Transverse colon (tissue), 4 donors: ENCODE results near the gene MBD5. TPM values are rescaled to one million over a fixed set of nuclear protein-coding genes. Genes with fewer than 3 reads are reported as not detected.
A peak's percentile ranks its signal among the peaks of the same experiment; 100 is the strongest.

ENCODE experiments used
- DNase-seq: peaks from one replicate; pipeline ENCODE4 v3.0.0-alpha.2; 2019
- H3K27ac ChIP-seq, 4 donors: fragments of 200-600 bp; sonication (generic); 2 replicates each; pipeline ENCODE4 v1.5.1; 2016 to 2018; ENCODE audit warnings: inconsistent platforms in 4 of 4
- H3K27me3 ChIP-seq: fragments of 200-600 bp; sonication (generic); 2 replicates; pipeline ENCODE4 v1.5.1; 2017; ENCODE audit warnings: inconsistent platforms
- H3K36me3 ChIP-seq, 4 donors: fragments of 200-600 bp; sonication (generic); 2 replicates each; pipeline ENCODE4 v1.5.1; 2017 to 2019; ENCODE audit warnings: inconsistent platforms in 4 of 4
- H3K4me1 ChIP-seq, 4 donors: fragments of 200-600 bp; sonication (generic); 2 replicates each; pipeline ENCODE4 v1.5.1; 2017 to 2020; ENCODE audit warnings: inconsistent platforms in 4 of 4
- H3K4me3 ChIP-seq, 4 donors: fragments of 200-600 bp; sonication (generic); 1 replicate in 1 of 4; 2 replicates in 3 of 4; pipeline versions ENCODE4 v1.5.1 to v1.6.1; 2017 to 2019; ENCODE audit warnings: inconsistent platforms in 4 of 4
- H3K9me3 ChIP-seq, 2 donors: fragments of 200-600 bp; sonication (generic); 2 replicates each; pipeline ENCODE4 v1.5.1; 2017 to 2019; ENCODE audit warnings: inconsistent platforms in 2 of 2
- EP300 ChIP-seq: sonication (generic); formaldehyde crosslinking; IDR thresholded peaks from one replicate; pipeline ENCODE4 v1.6.1; 2017; ENCODE audit warnings: antibody characterized with exemption, low read depth
- POLR2A ChIP-seq: fragments of 450-650 bp; IDR thresholded peaks from one replicate; pipeline ENCODE4 v1.6.1; 2016; ENCODE audit warnings: antibody characterized with exemption, mild to moderate bottlenecking, moderate library complexity
- POLR2AphosphoS5 ChIP-seq, 3 donors: sonication (generic); formaldehyde crosslinking; IDR thresholded peaks; one replicate each; pipeline ENCODE4 v1.6.1; 2016; ENCODE audit warnings: antibody characterized with exemption in 3 of 3
- WGBS, 2 donors: methylation state at CpG; one replicate each; pipeline ENCODE4 v1.1.5; 2018; ENCODE audit warnings: low coverage in 1 of 2; 5-methylcytosine and 5-hydroxymethylcytosine counted together
- in situ Hi-C, 4 donors: fragments of 200-750 bp; cut with MboI; loops; one replicate each; pipeline versions ENCODE4 v1.15.0 to v1.15.1; 2017; ENCODE audit warnings: low sequenced_read_pairs in 3 of 4, low pct_ligation_motif_present in 1 of 4, low pct_unique_long_range_greater_than_20kb in 1 of 4
- intact Hi-C: fragments of 100-400 bp; cut with DNase I; formaldehyde crosslinking; loops from one replicate; pipeline ENCODE4 v1.15.1; 2023; ENCODE audit warnings: low total_unique reads
- total RNA-seq, 4 donors: library from RNA; depleted of rRNA; stranded (reverse); fragments of >200 nt; gene quantifications; one replicate each; pipeline ENCODE4 v1.1.0, GENCODE V29; 2016
- TF ChIP-seq, protein P1 (sequence below), 5 experiments: fragments of 200-600 bp in 3 of 5; fragments of 450-650 bp in 2 of 5; sonication (generic) in 3 of 5; IDR thresholded peaks; 1 replicate in 2 of 5; 2 replicates in 3 of 5; pipeline ENCODE4 v1.5.1; 2016 to 2017; ENCODE audit warnings: antibody characterized with exemption in 5 of 5, inconsistent platforms in 3 of 5, mild to moderate bottlenecking in 2 of 5, moderate library complexity in 1 of 5

The MBD5 gene
- total RNA-seq, 4 donors from 2014 or later = 29.9 to 67.3 (median 52.6) TPM

DNA sequence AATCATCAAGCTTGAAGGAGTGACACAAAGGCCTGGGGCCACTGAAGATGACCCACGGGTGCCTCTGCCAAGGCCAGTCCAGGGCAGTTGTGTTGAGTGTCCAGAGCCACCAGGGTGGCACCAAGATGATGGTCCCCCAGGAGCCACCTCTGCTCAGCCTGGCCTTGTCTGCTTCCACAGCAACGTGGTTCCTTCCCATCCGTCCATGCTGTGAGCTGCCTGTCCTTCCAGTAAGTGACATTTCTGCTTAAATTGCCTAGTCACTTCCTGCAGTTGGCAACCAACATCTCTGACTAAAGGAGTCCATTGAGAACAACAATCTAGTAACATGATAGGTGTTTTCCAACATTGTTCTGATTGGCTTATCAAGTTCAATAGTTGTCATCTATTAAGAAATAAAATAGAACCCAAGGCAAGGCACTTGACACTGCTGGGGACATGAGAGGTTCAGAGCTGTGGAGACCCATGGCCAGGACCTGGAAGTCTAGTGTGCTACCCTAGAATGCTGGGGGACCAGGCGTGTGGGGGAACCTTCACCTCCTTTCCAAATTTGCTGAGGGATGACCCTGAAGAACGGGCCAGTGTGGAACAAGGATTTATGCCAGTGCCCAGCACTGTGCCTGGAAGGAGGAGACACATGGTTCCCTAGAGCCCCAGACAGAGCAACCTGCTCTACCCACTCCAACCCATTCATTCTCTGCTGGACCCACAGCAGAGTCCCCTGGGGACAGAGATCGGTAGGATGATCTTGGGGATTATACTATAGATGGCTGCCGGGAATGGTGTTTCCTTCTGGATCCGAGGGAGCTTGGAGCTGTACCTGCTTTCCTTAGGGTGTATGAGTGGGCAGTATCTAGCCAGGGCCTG lies 524.7 kb downstream of the MBD5 start:
- H3K9me3 ChIP-seq = no peaks in the 10 kb centered on the region
- no peaks in the 10 kb centered on the region for H3K27me3 ChIP-seq
- in situ Hi-C loops (no loop called here), intact Hi-C loops (no loop called here)
- no peaks in the 10 kb centered on the region for H3K4me1 ChIP-seq
- 85% methylated on average over 6 of the region's 8 CpGs; no CpG with 5 or more reads in 1 of the 2 donors for WGBS, 2 donors
- H3K27ac ChIP-seq = no peak overlapping the region
- TF ChIP-seq, protein P1, sequence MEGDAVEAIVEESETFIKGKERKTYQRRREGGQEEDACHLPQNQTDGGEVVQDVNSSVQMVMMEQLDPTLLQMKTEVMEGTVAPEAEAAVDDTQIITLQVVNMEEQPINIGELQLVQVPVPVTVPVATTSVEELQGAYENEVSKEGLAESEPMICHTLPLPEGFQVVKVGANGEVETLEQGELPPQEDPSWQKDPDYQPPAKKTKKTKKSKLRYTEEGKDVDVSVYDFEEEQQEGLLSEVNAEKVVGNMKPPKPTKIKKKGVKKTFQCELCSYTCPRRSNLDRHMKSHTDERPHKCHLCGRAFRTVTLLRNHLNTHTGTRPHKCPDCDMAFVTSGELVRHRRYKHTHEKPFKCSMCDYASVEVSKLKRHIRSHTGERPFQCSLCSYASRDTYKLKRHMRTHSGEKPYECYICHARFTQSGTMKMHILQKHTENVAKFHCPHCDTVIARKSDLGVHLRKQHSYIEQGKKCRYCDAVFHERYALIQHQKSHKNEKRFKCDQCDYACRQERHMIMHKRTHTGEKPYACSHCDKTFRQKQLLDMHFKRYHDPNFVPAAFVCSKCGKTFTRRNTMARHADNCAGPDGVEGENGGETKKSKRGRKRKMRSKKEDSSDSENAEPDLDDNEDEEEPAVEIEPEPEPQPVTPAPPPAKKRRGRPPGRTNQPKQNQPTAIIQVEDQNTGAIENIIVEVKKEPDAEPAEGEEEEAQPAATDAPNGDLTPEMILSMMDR (IDR thresholded peaks at IDR 0.05) = no peak
- TF ChIP-seq EP300 (no peak), POLR2A (no peak), POLR2AphosphoS5 (IDR thresholded peaks at IDR 0.05) (no peak)
- no peak for DNase-seq
- H3K36me3 ChIP-seq = no peaks in the 10 kb centered on the region
- no peak overlapping the region for H3K4me3 ChIP-seq

DNA sequence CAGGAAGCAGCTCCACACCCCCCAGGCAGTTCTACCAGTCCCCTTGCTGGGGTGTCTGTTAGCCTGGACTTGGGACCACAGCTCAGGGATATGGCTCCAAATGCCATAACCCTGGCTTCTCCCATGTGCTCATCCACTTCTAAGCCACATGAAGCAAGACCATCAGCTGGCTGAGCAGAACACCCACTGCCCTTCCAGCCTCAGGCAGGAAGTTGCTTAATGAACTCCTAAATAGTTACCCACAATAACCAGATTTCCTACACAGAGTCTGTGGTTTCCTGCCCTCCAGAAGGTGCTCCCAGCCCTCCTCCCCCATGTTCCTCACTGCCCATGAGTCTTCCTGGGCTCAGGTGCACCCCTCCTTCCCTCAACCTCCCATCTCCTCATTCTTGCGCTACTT lies 525.4 kb downstream of the MBD5 start:
- in situ Hi-C loops (no loop called here), intact Hi-C loops (no loop called here)
- Histone ChIP-seq H3K27ac (no peak overlapping the region), H3K4me3 (no peak overlapping the region), H3K36me3 (no peaks in the 10 kb centered on the region), H3K27me3 (no peaks in the 10 kb centered on the region), H3K9me3 (no peaks in the 10 kb centered on the region), H3K4me1 (no peaks in the 10 kb centered on the region)
- no peak for TF ChIP-seq POLR2AphosphoS5 (IDR thresholded peaks at IDR 0.05)
- TF ChIP-seq, protein P1 (IDR thresholded peaks at IDR 0.05) = no peak
- TF ChIP-seq EP300 = no peak
- TF ChIP-seq POLR2A = no peak
- DNase-seq = no peak
- 94 to 100% methylated on average over 1 of the region's 1 CpG for WGBS, 2 donors

DNA sequence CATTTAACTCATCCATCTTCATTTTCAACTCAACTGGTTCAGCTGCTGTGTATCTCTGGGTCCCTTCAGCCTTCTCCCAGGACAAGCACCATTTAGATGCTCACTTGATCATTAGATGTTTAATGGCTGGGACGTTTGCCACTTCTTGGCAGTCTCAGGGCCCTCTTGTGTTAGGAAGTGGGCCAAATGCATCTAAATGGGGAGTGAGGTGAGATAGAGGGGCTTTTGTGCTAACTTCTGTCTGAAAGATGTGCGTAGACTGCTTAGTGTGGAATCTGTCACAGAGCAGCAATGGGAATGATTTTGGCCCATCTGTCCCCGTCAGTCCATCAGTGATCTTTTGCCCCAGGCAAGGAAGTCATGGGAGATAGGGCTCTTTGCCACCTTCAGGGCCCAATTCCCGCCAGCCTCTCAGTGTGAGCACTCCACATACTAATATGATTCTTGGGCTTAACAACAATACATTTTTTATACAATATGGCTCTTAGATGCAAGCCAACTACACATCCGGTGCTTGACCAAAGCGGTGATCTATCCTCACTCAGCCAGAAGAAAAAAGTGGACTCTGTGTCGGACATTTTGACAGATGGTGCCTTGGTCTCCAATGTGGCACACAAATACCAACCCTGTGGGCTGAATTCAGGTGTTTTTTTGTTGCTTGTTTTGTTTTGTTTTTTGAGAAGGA lies 528.0 kb downstream of the MBD5 start:
- H3K4me3 ChIP-seq = no peak overlapping the region
- H3K27me3 ChIP-seq = no peaks in the 10 kb centered on the region
- in situ Hi-C loops (no loop called here), intact Hi-C loops (no loop called here)
- TF ChIP-seq POLR2AphosphoS5 (IDR thresholded peaks at IDR 0.05) (no peak), POLR2A (no peak), EP300 (no peak)
- TF ChIP-seq, protein P1 (IDR thresholded peaks at IDR 0.05) = no peak
- H3K36me3 ChIP-seq = no peaks in the 10 kb centered on the region
- WGBS, 2 donors = 83 to 95% methylated on average over 6 to 7 of the region's 7 CpGs
- H3K4me1 ChIP-seq = peaks cover 0 to 5% (median 0%) of the 10 kb centered on the region in 4 donors
- no peak overlapping the region for H3K27ac ChIP-seq
- DNase-seq = no peak
- no peaks in the 10 kb centered on the region for H3K9me3 ChIP-seq

DNA sequence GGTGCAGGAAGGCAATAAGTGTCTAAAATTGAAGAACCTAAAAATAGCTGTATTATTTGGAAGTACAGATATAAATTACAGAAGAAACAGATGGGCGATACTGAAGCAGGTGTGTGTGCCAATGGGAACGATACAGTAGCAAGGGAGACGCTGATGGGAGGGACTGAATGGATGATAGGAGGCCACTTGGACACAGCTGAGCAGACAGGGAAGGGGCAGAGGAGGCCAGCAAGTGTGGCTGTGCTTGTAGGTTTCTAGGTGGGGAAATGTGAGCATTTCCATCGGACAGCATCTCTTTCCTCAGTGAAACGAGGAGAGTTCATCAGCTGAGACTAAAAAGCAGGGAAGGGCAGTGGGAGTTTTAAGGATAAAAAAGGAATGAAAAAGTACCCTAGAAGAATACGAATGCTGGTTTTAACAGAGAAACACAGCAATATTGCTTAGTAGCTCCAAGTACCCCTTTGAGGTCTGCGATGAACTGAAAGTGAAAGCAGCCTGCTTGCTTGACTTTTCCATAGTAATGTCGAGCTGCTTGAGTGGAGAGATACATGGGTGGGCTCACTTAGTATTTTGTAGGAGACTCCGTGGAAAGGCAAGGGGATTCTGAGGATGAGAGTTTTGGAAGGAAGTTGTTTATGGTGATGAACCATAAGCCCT lies 531.9 kb downstream of the MBD5 start:
- no peaks in the 10 kb centered on the region for H3K9me3 ChIP-seq
- in situ Hi-C loops = no loop called here
- no peak for DNase-seq
- WGBS, 2 donors = 45 to 48% methylated on average over 7 to 9 of the region's 9 CpGs
- TF ChIP-seq POLR2AphosphoS5 (IDR thresholded peaks at IDR 0.05) (no peak), EP300 (no peak), POLR2A (no peak)
- TF ChIP-seq, protein P1 (IDR thresholded peaks at IDR 0.05) = no peak
- no peaks in the 10 kb centered on the region for H3K27me3 ChIP-seq
- intact Hi-C loops = loop anchor here (10.0 kb wide), 1 partner anchor 572 kb away; no protein-coding TSS in a partner anchor
- H3K27ac ChIP-seq = no peak overlapping the region
- H3K36me3 ChIP-seq = no peaks in the 10 kb centered on the region
- H3K4me1 ChIP-seq = peaks cover 0 to 5% (median 0%) of the 10 kb centered on the region in 4 donors
- H3K4me3 ChIP-seq = peak overlapping the region; percentile 2 to 45 (median 18)
